NOMO-1 treated with dmso at 0.1 percent for 144 hours (cell line): ENCODE data around the gene MSRB3.

ENCODE experiments used
- DNase-seq: peaks from one replicate; lab custom pipeline; 2025; ENCODE audit not compliant: unreplicated experiment; lab: John Stamatoyannopoulos, UW

The MSRB3 gene

GRCh38 chr12:65278576-65279368 lies at the start of gene MSRB3:
Gene MSRB3, plus strand, starts transcription at chr12:65278683. Its CDS starts 29,897 bp downstream, at chr12:65308580.
- DNase-seq, result no peak

- DNase-seq, result no peak
These were observed 49.0 kb upstream of the MSRB3 start for GRCh38 chr12:65229441-65229840.

GRCh38 chr12:65232476-65233077 lies 45.9 kb upstream of the MSRB3 start:
- no peak for DNase-seq

GRCh38 chr12:65237153-65237552 lies 41.3 kb upstream of the MSRB3 start:
- no peak for DNase-seq

GRCh38 chr12:65238609-65239008 lies 39.9 kb upstream of the MSRB3 start:
- DNase-seq, result no peak

GRCh38 chr12:65248656-65249633 lies 29.5 kb upstream of the MSRB3 start:
- DNase-seq, result no peak

- DNase-seq, result no peak
These were observed 26.0 kb upstream of the MSRB3 start for GRCh38 chr12:65252515-65252914.

- no peak for DNase-seq
These were observed 20.5 kb upstream of the MSRB3 start for GRCh38 chr12:65257986-65258385.

GRCh38 chr12:65259501-65259900 lies 19.0 kb upstream of the MSRB3 start:
- no peak for DNase-seq

GRCh38 chr12:65263777-65264176 lies 14.7 kb upstream of the MSRB3 start:
- DNase-seq, result no peak

GRCh38 chr12:65266408-65266807 lies 12.1 kb upstream of the MSRB3 start:
- no peak for DNase-seq

- no peak for DNase-seq
These were observed 8.9 kb upstream of the MSRB3 start for GRCh38 chr12:65269603-65270002.

- DNase-seq, result no peak
These were observed 3.7 kb upstream of the MSRB3 start for GRCh38 chr12:65274602-65275272.

GRCh38 chr12:65275627-65276026 lies 2.9 kb upstream of the MSRB3 start:
- no peak for DNase-seq

GRCh38 chr12:65276916-65277530 lies 1.5 kb upstream of the MSRB3 start:
- peak; percentile 38 for DNase-seq

GRCh38 chr12:65277994-65278575 lies 398 bp upstream of the MSRB3 start:
- no peak for DNase-seq

- DNase-seq, result no peak
These were observed 1.1 kb downstream of the MSRB3 start for GRCh38 chr12:65279369-65280112.

- DNase-seq, result no peak
These were observed 1.8 kb downstream of the MSRB3 start for GRCh38 chr12:65280306-65280705.

- no peak for DNase-seq
These were observed 4.4 kb downstream of the MSRB3 start for GRCh38 chr12:65282840-65283239.
